GDM1 (cell line): Measurements from ENCODE around the gene CALML3.

ENCODE experiments used
- DNase-seq: peaks from one replicate; lab custom pipeline; 2025; lab: John Stamatoyannopoulos, UW

Gene CALML3

GRCh38 chr10:5543623-5544022 is 18.9 kb downstream of the CALML3 start:
- DNase-seq: no peak

GRCh38 chr10:5544216-5544805 is 19.6 kb downstream of the CALML3 start:
- no peak for DNase-seq

- no peak for DNase-seq
Observed at GRCh38 chr10:5545011-5545410, 20.2 kb downstream of the CALML3 start.

GRCh38 chr10:5545426-5545777 is 20.6 kb downstream of the CALML3 start:
- no peak for DNase-seq

DNA sequence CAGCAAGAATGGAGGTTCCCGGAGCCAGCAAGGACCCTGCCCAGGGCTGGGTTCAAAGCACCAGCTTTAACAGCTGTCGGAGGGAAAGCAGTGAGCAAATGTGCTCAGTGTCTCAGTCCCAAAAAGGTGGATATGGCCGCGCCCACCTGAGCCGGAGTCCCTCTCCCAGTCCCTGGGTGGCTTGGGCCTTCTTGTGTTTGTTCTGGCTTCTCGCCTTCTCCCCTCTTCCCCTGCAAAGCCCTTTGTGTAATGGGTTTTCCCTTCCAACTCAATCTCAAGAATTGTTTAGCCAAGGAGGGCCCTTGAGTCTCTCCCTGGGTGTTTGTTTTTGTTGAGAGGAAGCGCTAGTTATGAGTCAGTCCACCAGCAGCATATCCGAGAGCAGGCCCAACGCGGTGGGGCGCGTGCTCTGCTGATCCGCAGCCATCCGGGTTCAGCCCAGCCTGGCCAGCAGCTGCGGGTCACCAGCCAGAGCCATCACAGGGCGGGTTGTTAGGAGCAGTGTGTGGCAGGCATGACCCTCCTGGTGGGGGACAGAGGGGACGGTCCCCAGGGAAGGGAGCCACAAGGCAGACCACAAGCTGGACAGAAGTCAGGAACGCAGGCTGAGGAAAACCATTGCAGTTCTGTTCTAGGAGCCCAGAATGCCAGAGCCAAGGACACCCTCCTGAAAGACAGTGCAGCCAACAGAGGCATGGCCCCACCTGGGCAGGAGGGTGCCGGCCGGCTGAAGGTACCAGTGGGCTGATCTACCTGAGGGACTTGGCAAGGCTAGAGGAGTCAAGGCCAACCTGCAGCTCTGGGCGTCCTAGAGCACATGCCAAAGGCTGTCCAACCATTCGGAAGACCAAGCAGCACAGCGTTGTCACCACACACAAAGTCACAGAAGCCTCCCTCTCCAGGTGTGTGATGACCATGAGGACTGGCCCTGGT is 21.3 kb downstream of the CALML3 start:
- no peak for DNase-seq

GRCh38 chr10:5546891-5547680 is 22.3 kb downstream of the CALML3 start:
- no peak for DNase-seq

GRCh38 chr10:5547681-5547930 is 22.8 kb downstream of the CALML3 start:
- no peak for DNase-seq

- DNase-seq: no peak
Observed at GRCh38 chr10:5547931-5548660, 23.3 kb downstream of the CALML3 start.

DNA sequence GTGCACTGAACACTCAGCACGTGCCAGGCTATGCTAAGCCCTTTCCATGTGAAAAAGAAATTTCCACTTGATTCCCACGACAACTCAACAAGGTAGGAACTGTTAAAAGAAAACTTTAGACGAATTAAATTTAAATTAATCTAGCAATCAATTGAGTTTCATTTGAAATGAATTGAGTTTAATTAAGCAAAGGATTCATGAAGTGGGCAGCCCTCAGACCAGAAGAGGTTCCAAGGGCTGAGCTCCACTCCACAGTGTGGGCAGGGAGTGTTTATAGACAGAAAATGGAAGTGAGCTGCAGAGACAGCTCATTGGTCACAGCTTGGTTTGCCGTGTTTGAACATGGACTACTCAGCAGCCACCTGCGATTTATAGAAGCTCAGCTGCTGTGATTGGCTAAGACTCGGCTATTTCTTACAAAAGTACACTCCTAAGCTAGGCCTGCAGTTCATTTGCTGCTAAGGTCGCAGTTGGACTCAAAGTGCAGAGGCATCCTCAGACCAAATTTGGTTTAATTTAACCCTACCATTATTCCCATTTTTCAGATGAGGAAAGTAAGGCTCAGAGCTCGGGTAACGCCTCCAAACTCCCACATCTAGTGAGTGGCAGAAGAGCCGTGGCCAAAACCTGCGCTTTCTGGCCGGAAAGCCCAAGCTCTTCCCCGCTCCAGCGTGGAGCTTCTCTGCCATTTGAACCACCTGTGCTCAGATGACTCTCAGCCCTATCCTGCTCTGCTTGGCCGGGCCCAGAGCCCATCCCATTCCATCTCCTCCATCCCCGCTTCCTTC is 24.9 kb downstream of the CALML3 start:
- DNase-seq: no peak

- DNase-seq: no peak
Observed at GRCh38 chr10:5550250-5550545, 25.4 kb downstream of the CALML3 start.

GRCh38 chr10:5550621-5551530 is 26.1 kb downstream of the CALML3 start:
- no peak for DNase-seq

DNA sequence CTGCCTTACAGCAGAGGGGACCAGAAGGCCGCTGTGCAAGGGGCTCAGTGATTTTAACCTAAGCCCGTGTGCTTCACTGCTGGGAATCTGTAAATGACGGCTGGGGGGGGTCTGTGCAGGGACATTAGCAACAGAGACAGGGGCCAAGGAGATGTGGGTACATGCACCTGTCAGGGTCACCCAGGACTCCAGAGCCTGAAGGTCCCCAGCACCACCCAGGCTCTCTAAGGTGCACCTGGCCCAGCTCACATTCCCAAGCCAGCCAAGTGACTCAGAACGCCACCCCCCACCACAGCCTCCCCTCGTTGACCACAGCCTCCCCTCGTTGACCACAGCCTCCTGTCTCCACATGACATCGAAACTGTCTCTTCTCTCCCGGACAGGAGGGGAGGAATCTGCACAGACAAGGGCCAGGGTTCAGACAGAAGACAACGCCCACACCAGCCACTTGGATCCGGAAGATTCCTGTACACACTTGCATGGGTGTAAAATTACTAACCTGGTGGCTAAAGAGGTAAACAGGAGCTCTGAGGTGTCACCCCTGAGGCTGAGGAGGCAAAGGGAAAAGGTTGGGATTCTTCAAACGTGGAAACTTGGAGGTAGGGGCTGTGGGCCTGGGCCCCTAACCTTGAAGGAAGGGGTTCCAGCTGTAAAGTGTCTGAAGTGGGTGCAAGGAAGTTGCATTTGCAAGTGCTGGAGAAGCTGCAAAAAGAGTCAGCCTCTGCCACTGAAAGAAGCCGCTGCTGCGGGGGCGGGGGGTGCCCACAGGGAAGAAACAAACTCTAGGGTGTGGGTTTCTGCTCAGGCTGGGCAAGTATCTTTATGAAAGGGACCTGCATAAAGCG is 27.0 kb downstream of the CALML3 start:
- peak; percentile 17 for DNase-seq

GRCh38 chr10:5552376-5553321 is 27.9 kb downstream of the CALML3 start:
- DNase-seq: no peak

DNA sequence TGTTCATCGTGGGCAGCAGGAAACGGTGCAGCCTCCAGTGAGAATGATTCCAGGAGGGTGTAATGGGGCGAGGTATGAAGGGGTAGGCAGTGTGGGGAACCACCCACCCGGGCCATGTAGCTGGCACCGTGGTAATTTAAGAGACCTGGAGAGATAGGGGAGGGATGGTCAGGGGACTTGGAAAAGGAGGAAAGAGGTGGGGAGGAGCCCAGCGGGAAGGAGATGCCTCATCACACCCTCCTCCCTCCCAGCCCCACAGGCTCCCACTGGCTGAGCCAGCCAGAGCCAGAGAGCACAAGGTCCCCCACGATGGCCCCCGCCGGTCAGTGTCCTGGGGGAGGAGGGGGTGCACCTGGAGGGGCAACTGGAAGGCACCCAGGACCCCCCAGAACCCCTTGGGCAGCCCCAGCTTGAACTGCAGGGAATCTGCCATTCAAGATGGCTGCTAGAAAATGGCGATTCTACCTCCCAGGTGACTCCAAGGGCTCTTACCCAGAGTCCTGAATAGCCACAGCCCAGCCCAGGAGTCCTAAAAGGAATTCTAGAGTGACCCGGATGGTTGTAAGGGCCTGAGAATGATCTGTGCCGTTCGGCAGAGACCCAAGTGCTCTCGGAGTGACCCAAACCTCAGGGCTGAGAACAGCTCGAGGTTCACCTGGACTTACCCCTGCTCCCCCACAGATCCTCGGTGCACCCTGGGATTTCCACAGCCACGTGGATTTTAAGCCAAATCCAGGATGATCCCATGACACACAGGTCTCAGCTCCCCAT is 28.8 kb downstream of the CALML3 start:
- no peak for DNase-seq

GRCh38 chr10:5555021-5555510 is 30.3 kb downstream of the CALML3 start:
- DNase-seq: no peak

GRCh38 chr10:5555881-5556280 is 31.1 kb downstream of the CALML3 start:
- DNase-seq: no peak

- no peak for DNase-seq
Observed at GRCh38 chr10:5556576-5556975, 31.8 kb downstream of the CALML3 start.
